GM12878 (cell line): ENCODE measurements around the gene RGS6. TPM values are rescaled to one million over a fixed set of nuclear protein-coding genes. Genes with fewer than 3 reads are reported as not detected.

Experiments used
- BCL11A ChIP-seq: IDR thresholded peaks from 2 replicates; pipeline ENCODE4 v1.6.1; 2011; ENCODE audit warnings: low read depth, low read length
- CBX5 ChIP-seq: sonication (generic); IDR thresholded peaks from 2 replicates; pipeline ENCODE4 v1.6.1; 2016; ENCODE audit warnings: low read depth, moderate library complexity, mild to moderate bottlenecking, inconsistent platforms
- ETV6 ChIP-seq, 2 experiments: fragments of 450-650 bp in 1 of 2; IDR thresholded peaks in 1 of 2; conservative IDR thresholded peaks in 1 of 2; 2 replicates each; pipeline ENCODE4 v1.6.1; 2014; ENCODE audit warnings: antibody characterized with exemption in 1 of 2, borderline replicate concordance in 1 of 2, low read depth in 1 of 2, mild to moderate bottlenecking in 1 of 2, moderate library complexity in 1 of 2
- IRF5 ChIP-seq: fragments of 450-650 bp; IDR thresholded peaks from 2 replicates; pipeline ENCODE4 v1.6.1; 2017; ENCODE audit warnings: borderline replicate concordance
- PAX5 ChIP-seq: IDR thresholded peaks from 2 replicates; pipeline ENCODE4 v1.6.1; 2011; ENCODE audit warnings: low read depth, low read length, borderline replicate concordance
- POU2F2 ChIP-seq: IDR thresholded peaks from 3 replicates; pipeline ENCODE4 v1.6.1; 2011; ENCODE audit warnings: low read depth, mild to moderate bottlenecking, low read length, borderline replicate concordance
- SMAD5 ChIP-seq: IDR thresholded peaks from 2 replicates; pipeline ENCODE4 v1.6.1; 2016; ENCODE audit warnings: antibody characterized with exemption, low read depth
- TCF3 ChIP-seq: IDR thresholded peaks from 2 replicates; pipeline ENCODE4 v1.6.1; 2012; ENCODE audit warnings: low read depth, mild to moderate bottlenecking, low read length, borderline replicate concordance; ENCODE audit not compliant: insufficient read depth
- polyA plus RNA-seq, 11 experiments: library from polyadenylated mRNA; depleted of rRNA in 4 of 11; unstranded in 6 of 11; stranded (reverse) in 5 of 11; fragments of >200 nt; fragmentation: Nextera tagmentation in 4 of 11; fragmentation: Illumina TruSeq in 1 of 11; extraction: Ambion mirVana in 4 of 11; extraction: Trizol in 1 of 11; gene quantifications; 1 replicate in 1 of 11; 2 replicates in 10 of 11; pipeline versions ENCODE4 v1.2.1 to v1.2.3, GENCODE V29; 2011 to 2016; ENCODE audit warnings: inconsistent platforms in 2 of 11, missing spikeins in 2 of 11, low read depth in 1 of 11
- total RNA-seq, 4 experiments: library from RNA; depleted of rRNA in 3 of 4; stranded (reverse); fragments of >200 nt in 3 of 4; fragmentation: Illumina TruSeq in 1 of 4; extraction: Trizol in 1 of 4; gene quantifications; 2 replicates each; pipeline versions ENCODE4 v1.2.1 to v1.2.3, GENCODE V29; 2013 to 2021
- TF ChIP-seq, protein P1 (sequence below): IDR thresholded peaks from 2 replicates; pipeline ENCODE4 v1.6.1; 2011; ENCODE audit warnings: low read depth, low read length, improper control_type of control experiment, borderline replicate concordance
- TF ChIP-seq, protein P2 (sequence below): fragments of 450-650 bp; IDR thresholded peaks from 2 replicates; pipeline ENCODE4 v1.6.1; 2018; ENCODE audit warnings: mild to moderate bottlenecking, low read depth, moderate library complexity; ENCODE audit not compliant: partially characterized antibody

The RGS6 gene
- total and polyA plus RNA-seq, 10 of the 15 experiments (the other 5 are each of a cell fraction or from before 2014, with no cell fraction given) = 3.9 to 18.1 (median 12.4) TPM

GRCh38 chr14:72519543-72519942, 587.3 kb downstream of the RGS6 start (continued):
- TF ChIP-seq IRF5 (no peak), POU2F2 (no peak), SMAD5 (no peak), BCL11A (no peak), ETV6 (conservative IDR thresholded peaks at IDR 0.05 in 1 of 2, IDR thresholded peaks at IDR 0.05 in 1 of 2; ENCODE audit: borderline replicate concordance in 1 of 2, low read depth in 1 of 2) (no peak), PAX5 (no peak), TCF3 (no peak), CBX5 (no peak)
- TF ChIP-seq, protein P1, sequence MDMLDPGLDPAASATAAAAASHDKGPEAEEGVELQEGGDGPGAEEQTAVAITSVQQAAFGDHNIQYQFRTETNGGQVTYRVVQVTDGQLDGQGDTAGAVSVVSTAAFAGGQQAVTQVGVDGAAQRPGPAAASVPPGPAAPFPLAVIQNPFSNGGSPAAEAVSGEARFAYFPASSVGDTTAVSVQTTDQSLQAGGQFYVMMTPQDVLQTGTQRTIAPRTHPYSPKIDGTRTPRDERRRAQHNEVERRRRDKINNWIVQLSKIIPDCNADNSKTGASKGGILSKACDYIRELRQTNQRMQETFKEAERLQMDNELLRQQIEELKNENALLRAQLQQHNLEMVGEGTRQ = no peak
- TF ChIP-seq, protein P2, sequence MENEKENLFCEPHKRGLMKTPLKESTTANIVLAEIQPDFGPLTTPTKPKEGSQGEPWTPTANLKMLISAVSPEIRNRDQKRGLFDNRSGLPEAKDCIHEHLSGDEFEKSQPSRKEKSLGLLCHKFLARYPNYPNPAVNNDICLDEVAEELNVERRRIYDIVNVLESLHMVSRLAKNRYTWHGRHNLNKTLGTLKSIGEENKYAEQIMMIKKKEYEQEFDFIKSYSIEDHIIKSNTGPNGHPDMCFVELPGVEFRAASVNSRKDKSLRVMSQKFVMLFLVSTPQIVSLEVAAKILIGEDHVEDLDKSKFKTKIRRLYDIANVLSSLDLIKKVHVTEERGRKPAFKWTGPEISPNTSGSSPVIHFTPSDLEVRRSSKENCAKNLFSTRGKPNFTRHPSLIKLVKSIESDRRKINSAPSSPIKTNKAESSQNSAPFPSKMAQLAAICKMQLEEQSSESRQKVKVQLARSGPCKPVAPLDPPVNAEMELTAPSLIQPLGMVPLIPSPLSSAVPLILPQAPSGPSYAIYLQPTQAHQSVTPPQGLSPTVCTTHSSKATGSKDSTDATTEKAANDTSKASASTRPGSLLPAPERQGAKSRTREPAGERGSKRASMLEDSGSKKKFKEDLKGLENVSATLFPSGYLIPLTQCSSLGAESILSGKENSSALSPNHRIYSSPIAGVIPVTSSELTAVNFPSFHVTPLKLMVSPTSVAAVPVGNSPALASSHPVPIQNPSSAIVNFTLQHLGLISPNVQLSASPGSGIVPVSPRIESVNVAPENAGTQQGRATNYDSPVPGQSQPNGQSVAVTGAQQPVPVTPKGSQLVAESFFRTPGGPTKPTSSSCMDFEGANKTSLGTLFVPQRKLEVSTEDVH = no peak
